OCI-LY1 (cell line): ENCODE results near the gene RCAN3.
"Not testable (repeated sequence)": the region's sequence is repeated elsewhere in the genome, so short reads cannot be mapped to it uniquely, and the experiment has no call there.

Source experiments
- H2AFZ ChIP-seq: fragments of 200-600 bp; sonication (generic), shearing (Covaris generic); 2 replicates; pipeline ENCODE4 v1.6.0; 2014; ENCODE audit warnings: antibody characterized with exemption, mild to moderate bottlenecking, low read length
- H3F3A ChIP-seq: fragments of 200-600 bp; sonication (generic), shearing (Covaris generic); 2 replicates; pipeline ENCODE4 v1.6.0; 2014; ENCODE audit warnings: mild to moderate bottlenecking, antibody characterized with exemption, low read length, moderate library complexity; ENCODE audit not compliant: insufficient read depth
- H3K27ac ChIP-seq: fragments of 200-600 bp; sonication (generic); 2 replicates; pipeline ENCODE4 v1.5.1; 2014; ENCODE audit warnings: low read length, mixed run types, mild to moderate bottlenecking, low read depth; ENCODE audit not compliant: poor library complexity, severe bottlenecking
- H3K27me3 ChIP-seq: fragments of 200-600 bp; sonication (generic); 2 replicates; pipeline ENCODE4 v1.6.0; 2014; ENCODE audit warnings: antibody characterized with exemption, mild to moderate bottlenecking, low read length, moderate library complexity; ENCODE audit not compliant: insufficient read depth
- H3K36me3 ChIP-seq: fragments of 200-600 bp; sonication (generic); 2 replicates; pipeline ENCODE4 v1.6.1; 2014; ENCODE audit warnings: mild to moderate bottlenecking, antibody characterized with exemption, low read length, moderate library complexity, mixed read lengths; ENCODE audit not compliant: insufficient read depth
- H3K4me1 ChIP-seq: fragments of 200-600 bp; sonication (generic); 2 replicates; pipeline ENCODE4 v1.5.1; 2014; ENCODE audit warnings: mild to moderate bottlenecking, low read length, moderate library complexity; ENCODE audit not compliant: insufficient read depth, severe bottlenecking
- H3K4me2 ChIP-seq: fragments of 200-600 bp; sonication (generic), shearing (Covaris generic); 2 replicates; pipeline ENCODE4 v1.6.1; 2014; ENCODE audit warnings: low read length
- H3K4me3 ChIP-seq: fragments of 200-600 bp; sonication (generic); 2 replicates; pipeline ENCODE4 v1.5.1; 2014; ENCODE audit warnings: low read length, low read depth, mild to moderate bottlenecking, mixed read lengths; ENCODE audit not compliant: poor library complexity, severe bottlenecking
- H3K79me2 ChIP-seq: fragments of 200-600 bp; shearing (Covaris generic); 2 replicates; pipeline ENCODE4 v1.6.1; 2016; ENCODE audit warnings: mixed run types, low read length, mixed read lengths; ENCODE audit not compliant: insufficient read depth
- H3K9ac ChIP-seq: fragments of 200-600 bp; sonication (generic), shearing (Covaris generic); 2 replicates; pipeline ENCODE4 v1.6.1; 2014; ENCODE audit warnings: mild to moderate bottlenecking, low read length, mixed read lengths
- H3K9me2 ChIP-seq: fragments of 200-600 bp; sonication (generic), shearing (Covaris generic); 2 replicates; pipeline ENCODE4 v1.6.1; 2014; ENCODE audit warnings: low read depth, mild to moderate bottlenecking, low read length, mixed read lengths
- H3K9me3 ChIP-seq: fragments of 200-600 bp; shearing (Covaris generic); 2 replicates; pipeline ENCODE4 v1.6.1; 2014; ENCODE audit warnings: low read length, mixed read lengths
- H4K20me1 ChIP-seq: fragments of 200-600 bp; sonication (generic), shearing (Covaris generic); 2 replicates; pipeline ENCODE4 v1.6.0; 2016; ENCODE audit warnings: mild to moderate bottlenecking, low read length; ENCODE audit not compliant: insufficient read depth
- EZH2 ChIP-seq: fragments of 200-600 bp; sonication (generic), shearing (Covaris generic); IDR thresholded peaks from 2 replicates; pipeline ENCODE4 v1.8.0; 2017; ENCODE audit warnings: borderline replicate concordance, mixed run types, mild to moderate bottlenecking, antibody characterized with exemption, low read length, moderate library complexity, mixed read lengths
- TF ChIP-seq, protein P1 (sequence below): fragments of 200-600 bp; sonication (generic), shearing (Covaris generic); IDR thresholded peaks from 2 replicates; pipeline ENCODE4 v1.5.1; 2017; ENCODE audit warnings: mild to moderate bottlenecking, antibody characterized with exemption, low read length, moderate library complexity, mixed read lengths

Gene RCAN3

DNA sequence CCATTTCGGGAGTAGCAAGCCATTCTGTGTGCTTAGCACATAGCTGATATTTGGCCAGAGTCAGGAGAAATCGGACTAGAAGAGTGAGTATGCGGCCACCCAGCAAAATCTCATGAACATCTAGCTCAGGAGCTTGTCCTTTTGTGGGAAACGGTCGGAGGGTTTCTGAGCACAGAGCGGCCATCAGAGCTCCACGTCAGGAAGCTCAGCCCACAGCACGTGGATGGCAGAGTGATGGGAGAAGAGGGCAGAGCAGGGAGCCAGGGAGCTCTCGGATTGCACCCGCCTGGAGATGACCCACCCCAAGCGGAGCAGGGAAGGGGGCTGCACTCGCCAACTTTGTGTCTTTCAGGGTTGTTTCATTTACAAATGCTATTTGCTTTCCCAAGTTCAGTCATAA lies 13.9 kb downstream of the RCAN3 start:
- Histone ChIP-seq H2AFZ (no peak overlapping the region), H3K9ac (no peak overlapping the region), H4K20me1 (no peaks in the 10 kb centered on the region), H3K9me3 (no peaks in the 10 kb centered on the region), H3K4me1 (no peaks in the 10 kb centered on the region), H3K9me2 (no peaks in the 10 kb centered on the region), H3K36me3 (no peaks in the 10 kb centered on the region; the same call in 1 of the 2 replicates), H3K4me3 (no peak overlapping the region), H3K4me2 (no peak overlapping the region), H3K27me3 (no peaks in the 10 kb centered on the region), H3K79me2 (no peaks in the 10 kb centered on the region), H3K27ac (no peak overlapping the region), H3F3A (no peaks in the 10 kb centered on the region)
- TF ChIP-seq EZH2, result no peak
- TF ChIP-seq, protein P1, sequence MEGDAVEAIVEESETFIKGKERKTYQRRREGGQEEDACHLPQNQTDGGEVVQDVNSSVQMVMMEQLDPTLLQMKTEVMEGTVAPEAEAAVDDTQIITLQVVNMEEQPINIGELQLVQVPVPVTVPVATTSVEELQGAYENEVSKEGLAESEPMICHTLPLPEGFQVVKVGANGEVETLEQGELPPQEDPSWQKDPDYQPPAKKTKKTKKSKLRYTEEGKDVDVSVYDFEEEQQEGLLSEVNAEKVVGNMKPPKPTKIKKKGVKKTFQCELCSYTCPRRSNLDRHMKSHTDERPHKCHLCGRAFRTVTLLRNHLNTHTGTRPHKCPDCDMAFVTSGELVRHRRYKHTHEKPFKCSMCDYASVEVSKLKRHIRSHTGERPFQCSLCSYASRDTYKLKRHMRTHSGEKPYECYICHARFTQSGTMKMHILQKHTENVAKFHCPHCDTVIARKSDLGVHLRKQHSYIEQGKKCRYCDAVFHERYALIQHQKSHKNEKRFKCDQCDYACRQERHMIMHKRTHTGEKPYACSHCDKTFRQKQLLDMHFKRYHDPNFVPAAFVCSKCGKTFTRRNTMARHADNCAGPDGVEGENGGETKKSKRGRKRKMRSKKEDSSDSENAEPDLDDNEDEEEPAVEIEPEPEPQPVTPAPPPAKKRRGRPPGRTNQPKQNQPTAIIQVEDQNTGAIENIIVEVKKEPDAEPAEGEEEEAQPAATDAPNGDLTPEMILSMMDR, result no peak

- Histone ChIP-seq H3F3A (no peaks in the 10 kb centered on the region), H3K4me2 (no peak overlapping the region)
These were observed 15.3 kb downstream of the RCAN3 start for GRCh38 chr1:24517898-24518297.

GRCh38 chr1:24520282-24520681 lies 17.6 kb downstream of the RCAN3 start:
- not testable (repeated sequence) for H2AFZ ChIP-seq, H3K9me3 ChIP-seq, H3F3A ChIP-seq, H3K4me1 ChIP-seq, H3K4me3 ChIP-seq, H3K9me2 ChIP-seq, H3K27me3 ChIP-seq, H3K9ac ChIP-seq, H3K4me2 ChIP-seq, H4K20me1 ChIP-seq, H3K79me2 ChIP-seq, H3K36me3 ChIP-seq, H3K27ac ChIP-seq

More at GRCh38 chr1:24517898-24518297, 15.3 kb downstream of the RCAN3 start:
- no peaks in the 10 kb centered on the region for H3K9me2 ChIP-seq
- H3K27ac ChIP-seq, result no peak overlapping the region
- no peak overlapping the region for H3K9ac ChIP-seq
- no peaks in the 10 kb centered on the region for H3K27me3 ChIP-seq
- no peaks in the 10 kb centered on the region; the same call in 1 of the 2 replicates for H3K36me3 ChIP-seq
- no peaks in the 10 kb centered on the region for H3K4me1 ChIP-seq
- TF ChIP-seq EZH2, result no peak
- TF ChIP-seq, protein P1, result no peak
- H3K9me3 ChIP-seq, result no peaks in the 10 kb centered on the region
- no peaks in the 10 kb centered on the region for H3K79me2 ChIP-seq
- H4K20me1 ChIP-seq, result no peaks in the 10 kb centered on the region
- H3K4me3 ChIP-seq, result no peak overlapping the region
- no peak overlapping the region for H2AFZ ChIP-seq

DNA sequence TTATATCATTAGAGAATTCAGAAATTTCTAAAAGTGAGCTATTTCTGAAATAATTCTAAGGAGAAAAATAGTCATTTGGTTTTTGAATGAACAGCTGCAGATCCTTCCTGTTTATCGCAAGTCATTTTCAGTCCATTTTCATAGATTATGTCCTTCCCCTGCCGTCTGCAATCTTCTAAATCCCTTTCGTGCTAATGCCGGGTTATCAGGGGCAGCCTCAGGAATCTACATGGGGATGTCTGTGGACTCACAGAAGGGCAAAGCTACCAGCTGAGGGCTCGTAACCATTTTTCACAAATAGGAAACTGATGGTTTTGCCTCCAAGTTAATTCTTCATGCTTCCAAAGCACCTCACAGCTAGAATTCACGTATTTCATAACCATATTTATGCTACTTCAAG lies 23.0 kb downstream of the RCAN3 start:
- H4K20me1 ChIP-seq, result no peaks in the 10 kb centered on the region
- no peaks in the 10 kb centered on the region for H3F3A ChIP-seq
- H3K9me3 ChIP-seq, result no peaks in the 10 kb centered on the region
- no peaks in the 10 kb centered on the region for H3K27me3 ChIP-seq
- H3K27ac ChIP-seq, result no peak overlapping the region
- no peak overlapping the region for H3K4me3 ChIP-seq
- H3K4me2 ChIP-seq, result no peak overlapping the region
- no peaks in the 10 kb centered on the region for H3K9me2 ChIP-seq
- no peaks in the 10 kb centered on the region; the same call in 1 of the 2 replicates for H3K36me3 ChIP-seq
- H2AFZ ChIP-seq, result no peak overlapping the region
- H3K4me1 ChIP-seq, result peaks cover 4% of the 10 kb centered on the region
- H3K79me2 ChIP-seq, result no peaks in the 10 kb centered on the region
- TF ChIP-seq EZH2, result no peak
- TF ChIP-seq, protein P1, result no peak
- H3K9ac ChIP-seq, result no peak overlapping the region
